H1 (cell line): ENCODE data around the gene ZACN. TPM values are rescaled to one million over a fixed set of nuclear protein-coding genes. Genes with fewer than 3 reads are reported as not detected.

ENCODE experiments used
- CTCF ChIA-PET: fragments of 300-600 bp; sonication (Branson Sonifier 250); formaldehyde crosslinking; loops from one replicate; lab custom pipeline; 2021; ENCODE audit not compliant: partially characterized antibody; lab: Charles Lee
- POLR2A ChIA-PET: fragments of 300-600 bp; sonication (Branson Sonifier 250); formaldehyde crosslinking; loops from one replicate; lab custom pipeline; 2021; ENCODE audit warnings: inconsistent platforms; ENCODE audit not compliant: partially characterized antibody; lab: Charles Lee
- DNase-seq, 2 experiments: peaks; one replicate each; pipeline versions ENCODE4 v3.0.0 to v3.0.0-alpha.2; 2010 to 2022; ENCODE audit warnings: low spot score in 2 of 2, low read depth in 1 of 2, mixed read lengths in 1 of 2
- FAIRE-seq: peaks from 2 replicates; lab custom pipeline; 2011; peaks lifted over from hg19 to GRCh38; lab: Jason Lieb, UNC
- H2AFZ ChIP-seq: 2 replicates; pipeline ENCODE4 v1.8.1; 2012; ENCODE audit warnings: low read length, inconsistent platforms
- H2AK5ac ChIP-seq: 2 replicates; pipeline ENCODE4 v1.6.1; 2013; ENCODE audit warnings: low read depth, low read length
- H2BK120ac ChIP-seq: replicated peaks from 2 replicates; pipeline ENCODE3; 2013; ENCODE audit warnings: low read depth, low read length, inconsistent platforms
- H2BK12ac ChIP-seq: 2 replicates; pipeline ENCODE4 v1.6.1; 2013; ENCODE audit warnings: low read depth, low read length
- H2BK15ac ChIP-seq: 2 replicates; pipeline ENCODE4 v1.6.1; 2013; ENCODE audit warnings: low read length
- H2BK20ac ChIP-seq: 2 replicates; pipeline ENCODE4 v1.6.1; 2013; ENCODE audit warnings: low read length
- H2BK5ac ChIP-seq: 2 replicates; pipeline ENCODE4 v1.6.1; 2013; ENCODE audit warnings: low read depth, low read length
- H3K14ac ChIP-seq: 2 replicates; pipeline ENCODE4 v1.6.1; 2013; ENCODE audit warnings: inconsistent platforms; ENCODE audit not compliant: insufficient read length
- H3K18ac ChIP-seq: 2 replicates; pipeline ENCODE4 v1.6.1; 2013; ENCODE audit warnings: low read length; ENCODE audit errors: extremely low read depth
- H3K23ac ChIP-seq: 2 replicates; pipeline ENCODE4 v1.6.1; 2013; ENCODE audit warnings: inconsistent platforms; ENCODE audit not compliant: insufficient read length
- H3K23me2 ChIP-seq: 2 replicates; pipeline ENCODE4 v1.6.1; 2013; ENCODE audit warnings: low read depth, low read length
- H3K27ac ChIP-seq: 2 replicates; pipeline ENCODE4 v1.6.1; 2011; ENCODE audit warnings: low read depth, low read length, inconsistent platforms
- H3K27me3 ChIP-seq, 4 experiments: replicated peaks in 1 of 4; 1 replicate in 1 of 4; 2 replicates in 3 of 4; pipeline versions ENCODE4 v1.6.1 to v1.8.1; 2011 to 2013; ENCODE audit warnings: low read length in 3 of 4, mild to moderate bottlenecking in 3 of 4, inconsistent platforms in 2 of 4, mixed read lengths in 2 of 4, moderate library complexity in 1 of 4; ENCODE audit not compliant: control insufficient read depth in 3 of 4, insufficient read depth in 3 of 4; ENCODE audit errors: extremely low read depth in 1 of 4
- H3K36me3 ChIP-seq, 4 experiments: 2 replicates each; pipeline versions ENCODE4 v1.6.1 to v1.8.1; 2011 to 2013; ENCODE audit warnings: mild to moderate bottlenecking in 4 of 4, low read length in 3 of 4, moderate library complexity in 2 of 4, control low read depth in 1 of 4, inconsistent platforms in 1 of 4; ENCODE audit not compliant: insufficient read depth in 4 of 4, control insufficient read depth in 2 of 4
- H3K4ac ChIP-seq: replicated peaks from 2 replicates; pipeline ENCODE3; 2013; ENCODE audit warnings: low read length, low read depth, mixed read lengths, inconsistent platforms; ENCODE audit not compliant: insufficient read length
- H3K4me1 ChIP-seq, 4 experiments: replicated peaks in 1 of 4; 1 replicate in 1 of 4; 2 replicates in 3 of 4; pipeline versions ENCODE4 v1.6.1 to v1.8.1; 2011 to 2013; ENCODE audit warnings: low read length in 3 of 4, inconsistent platforms in 2 of 4, mixed read lengths in 1 of 4; ENCODE audit not compliant: insufficient read depth in 4 of 4, control insufficient read depth in 3 of 4
- H3K4me2 ChIP-seq, 2 experiments: 2 replicates each; pipeline versions ENCODE4 v1.6.1 to v1.8.1; 2011 to 2013; ENCODE audit warnings: low read depth in 2 of 2, low read length in 2 of 2, control low read depth in 1 of 2, inconsistent platforms in 1 of 2, mild to moderate bottlenecking in 1 of 2; ENCODE audit not compliant: insufficient read depth in 1 of 2
- H3K4me3 ChIP-seq, 4 experiments: fragments of 200-600, 300-600 bp in 1 of 4; sonication (generic), shearing (Covaris generic), sonication (Bioruptor Twin) in 1 of 4; 2 replicates each; pipeline versions ENCODE4 v1.5.1 to v1.8.1; 2011 to 2016; ENCODE audit warnings: low read length in 4 of 4, low read depth in 3 of 4, control low read depth in 2 of 4, inconsistent platforms in 2 of 4, mild to moderate bottlenecking in 2 of 4, mixed read lengths in 1 of 4, moderate library complexity in 1 of 4; ENCODE audit not compliant: insufficient read depth in 2 of 4; ENCODE audit errors: extremely low read depth in 1 of 4
- H3K56ac ChIP-seq: replicated peaks from 2 replicates; pipeline ENCODE3; 2013; ENCODE audit warnings: low read depth, mild to moderate bottlenecking, mixed read lengths, low read length, inconsistent platforms; ENCODE audit not compliant: insufficient read length
- H3K79me1 ChIP-seq: 2 replicates; pipeline ENCODE4 v1.6.1; 2013; ENCODE audit warnings: low read depth, low read length, control low read depth
- H3K79me2 ChIP-seq, 2 experiments: 2 replicates each; pipeline versions ENCODE4 v1.6.1 to v1.8.1; 2012 to 2013; ENCODE audit warnings: low read length in 2 of 2, mild to moderate bottlenecking in 2 of 2, inconsistent platforms in 1 of 2; ENCODE audit not compliant: insufficient read depth in 2 of 2, control insufficient read depth in 1 of 2
- H3K9ac ChIP-seq, 4 experiments: replicated peaks in 1 of 4; 1 replicate in 1 of 4; 2 replicates in 3 of 4; pipeline versions ENCODE4 v1.6.1 to v1.8.1; 2011 to 2013; ENCODE audit warnings: low read depth in 3 of 4, low read length in 3 of 4, control low read depth in 2 of 4, mild to moderate bottlenecking in 2 of 4, moderate library complexity in 2 of 4, inconsistent platforms in 1 of 4; ENCODE audit errors: extremely low read depth in 1 of 4
- H3K9me3 ChIP-seq, 2 experiments: 2 replicates each; pipeline versions ENCODE4 v1.6.1 to v1.8.1; 2012 to 2013; ENCODE audit warnings: mild to moderate bottlenecking in 2 of 2, moderate library complexity in 2 of 2, control low read depth in 1 of 2, inconsistent platforms in 1 of 2, low read depth in 1 of 2, low read length in 1 of 2, mixed read lengths in 1 of 2; ENCODE audit not compliant: insufficient read depth in 2 of 2
- H4K20me1 ChIP-seq, 2 experiments: replicated peaks in 1 of 2; 2 replicates each; pipeline versions ENCODE3 to v1.8.1; 2011 to 2013; ENCODE audit warnings: inconsistent platforms in 2 of 2, low read length in 2 of 2, mild to moderate bottlenecking in 1 of 2; ENCODE audit not compliant: insufficient read depth in 2 of 2, control insufficient read depth in 1 of 2
- H4K5ac ChIP-seq: 2 replicates; pipeline ENCODE4 v1.6.1; 2013; ENCODE audit warnings: low read length, low read depth, mixed read lengths, inconsistent platforms; ENCODE audit not compliant: insufficient read length
- H4K8ac ChIP-seq: 2 replicates; pipeline ENCODE4 v1.8.0; 2013; ENCODE audit warnings: mild to moderate bottlenecking, moderate library complexity, low read length, inconsistent platforms; ENCODE audit not compliant: insufficient read depth; ENCODE audit errors: extremely low read depth
- H4K91ac ChIP-seq: replicated peaks from 2 replicates; pipeline ENCODE3; 2013; ENCODE audit warnings: low read length, mixed read lengths, inconsistent platforms; ENCODE audit not compliant: insufficient read length
- CBX5 ChIP-seq: fragments of 300-800, 300-1000 bp; sonication (generic); IDR thresholded peaks from 2 replicates; pipeline ENCODE4 v1.7.1; 2016; ENCODE audit warnings: antibody characterized with exemption, low read length, low read depth
- EZH2 ChIP-seq: fragments of 200-600 bp; sonication (generic); IDR thresholded peaks from 2 replicates; pipeline ENCODE4 v1.7.1; 2012; ENCODE audit warnings: low read depth, mild to moderate bottlenecking, moderate library complexity, low read length, inconsistent platforms; ENCODE audit not compliant: severe bottlenecking
- KDM4A ChIP-seq: IDR thresholded peaks from one replicate; pipeline ENCODE4 v1.7.1; 2012; ENCODE audit warnings: low read depth, mild to moderate bottlenecking, moderate library complexity, low read length, inconsistent platforms; ENCODE audit not compliant: severe bottlenecking
- RNF2 ChIP-seq: fragments of 200-900, 300-1000 bp; sonication (generic); IDR thresholded peaks from 2 replicates; pipeline ENCODE4 v1.7.1; 2016; ENCODE audit warnings: borderline replicate concordance, low read depth, mild to moderate bottlenecking, antibody characterized with exemption, low read length; ENCODE audit not compliant: poor library complexity, severe bottlenecking; ENCODE audit errors: missing control alignments
- SP2 ChIP-seq: IDR thresholded peaks from 2 replicates; pipeline ENCODE4 v1.6.1; 2012; ENCODE audit warnings: mild to moderate bottlenecking, low read length, inconsistent platforms
- SUZ12 ChIP-seq: fragments of 200-600 bp; sonication (generic); IDR thresholded peaks from 2 replicates; pipeline ENCODE4 v1.6.1; 2012; ENCODE audit warnings: mild to moderate bottlenecking, inconsistent platforms, low read length, moderate library complexity, mixed read lengths
- TAF1 ChIP-seq: IDR thresholded peaks from 2 replicates; pipeline ENCODE4 v1.6.1; 2011; ENCODE audit warnings: mild to moderate bottlenecking, low read depth, low read length
- TEAD4 ChIP-seq: IDR thresholded peaks from 2 replicates; pipeline ENCODE4 v1.6.1; 2012; ENCODE audit warnings: low read depth, low read length, inconsistent platforms, mixed read lengths
- WGBS, 2 experiments: shearing (Covaris generic) in 1 of 2; methylation state at CpG; one replicate each; pipeline versions ENCODE4 v1.1.6 to v1.1.7; 2013 to 2015; ENCODE audit warnings: low lambda C conversion rate in 2 of 2, mixed read lengths in 2 of 2, inconsistent platforms in 1 of 2, low coverage in 1 of 2, missing lambda C conversion rate in 1 of 2; ENCODE audit not compliant: insufficient replicate concordance in 2 of 2, insufficient coverage in 1 of 2, insufficient read length in 1 of 2; ENCODE audit errors: extremely low coverage in 1 of 2, missing lambda C conversion rate in 1 of 2; 5-methylcytosine and 5-hydroxymethylcytosine counted together
- polyA plus RNA-seq, 7 experiments: library from polyadenylated mRNA; depleted of rRNA in 3 of 7; stranded (reverse) in 5 of 7; unstranded in 2 of 7; fragments of >200 nt in 5 of 7; fragments of 200-250 nt in 2 of 7; gene quantifications; 1 replicate in 5 of 7; 2 replicates in 1 of 7; 4 replicates in 1 of 7; pipeline versions ENCODE4 v1.2.1 to v1.2.3, GENCODE V29; 2011 to 2013; ENCODE audit warnings: missing spikeins in 2 of 7, mixed read lengths in 2 of 7
- total RNA-seq: library from RNA; stranded (reverse); fragmentation: NEBNext Ultra II Directional; extraction: Animal tissue kit (Norgen Biotek cat#: 25700); gene quantifications from 2 replicates; pipeline ENCODE4 v1.2.1, GENCODE V29; 2021
- TF ChIP-seq, protein P1 (sequence below): IDR thresholded peaks from 2 replicates; pipeline ENCODE4 v1.6.1; 2012; ENCODE audit warnings: inconsistent platforms

The ZACN gene
- total and polyA plus RNA-seq, 2 of the 8 experiments (the other 6 are each of a cell fraction or from before 2014, with no cell fraction given), result 0.26 TPM; not detected in 1

- H3K18ac ChIP-seq, result peak overlapping the region; percentile 53; the same call in 1 of the 2 replicates
- H2BK120ac ChIP-seq, result no peak overlapping the region
- H3K14ac ChIP-seq, result no peak overlapping the region
- H4K8ac ChIP-seq, result no peak overlapping the region; the same call in 1 of the 2 replicates
- no peaks in the 10 kb centered on the region; the same call in 1 of the 2 replicates for H3K79me1 ChIP-seq
- H2BK20ac ChIP-seq, result no peak overlapping the region; the same call in 1 of the 2 replicates
- peaks cover under 1 to 2% of the 10 kb centered on the region in 2 experiments; a peak in 3 of 4 replicates for H3K79me2 ChIP-seq
- no peak overlapping the region; the same call in 1 of the 2 replicates for H2BK15ac ChIP-seq
- no peaks in the 10 kb centered on the region; a peak in 1 of 8 replicates for H3K36me3 ChIP-seq
- H4K5ac ChIP-seq, result no peak overlapping the region
- H3K4me3 ChIP-seq, result peak overlapping the region; percentile 2 to 60 (median 19); a peak in 7 of 8 replicates
- H3K9ac ChIP-seq, result peak overlapping the region in 1 of 4 experiments; percentile 13; a peak in 2 of 7 replicates
- no peak overlapping the region for H3K4ac ChIP-seq
- 12% methylated on average over 82 of the region's 82 CpGs; no CpG with 5 or more reads in 1 of the 2 experiments for WGBS, 2 experiments
- no peak overlapping the region for H3K27ac ChIP-seq
- H3K56ac ChIP-seq, result no peak overlapping the region
- H3K23ac ChIP-seq, result no peak overlapping the region
- no peak for FAIRE-seq
- no peaks in the 10 kb centered on the region for H3K9me3 ChIP-seq
- peak in 1 of 2 experiments; percentile 78 for DNase-seq
- H3K27me3 ChIP-seq, result peaks cover 54 to 72% (median 68%) of the 10 kb centered on the region in 4 experiments
- no peak overlapping the region for H2AK5ac ChIP-seq
- CTCF ChIA-PET, result interaction anchor here (0.7 to 7.6 kb wide), 7 partner anchors 11 to 203 kb away, joined by 3 to 36 read pairs (median 4); no protein-coding TSS in a partner anchor
- H4K20me1 ChIP-seq, result peaks cover 0 to 15% of the 10 kb centered on the region in 2 experiments
- no peak overlapping the region for H2AFZ ChIP-seq
- H3K23me2 ChIP-seq, result peaks cover 26% of the 10 kb centered on the region
- H4K91ac ChIP-seq, result no peak overlapping the region
- peak overlapping the region; percentile 77 to 79 for H3K4me2 ChIP-seq
- no peak overlapping the region; the same call in 1 of the 2 replicates for H2BK5ac ChIP-seq
- peaks cover 0 to 48% (median 41%) of the 10 kb centered on the region in 4 experiments; a peak in 6 of 7 replicates for H3K4me1 ChIP-seq
- H2BK12ac ChIP-seq, result peak overlapping the region; percentile 46; the same call in 1 of the 2 replicates
- POLR2A ChIA-PET, result interaction anchor here (0.7 to 4.0 kb wide), 8 partner anchors 9 to 162 kb away, joined by 3 to 28 read pairs (median 4); no protein-coding TSS in a partner anchor
- TF ChIP-seq CBX5, result no peak
- peak; percentile 98; the same call in 1 of the 2 replicates for TF ChIP-seq SUZ12
- TF ChIP-seq RNF2, result peak; percentile 70
- no peak for TF ChIP-seq SP2
- TF ChIP-seq KDM4A, result peak; percentile 51
- TF ChIP-seq, protein P1, sequence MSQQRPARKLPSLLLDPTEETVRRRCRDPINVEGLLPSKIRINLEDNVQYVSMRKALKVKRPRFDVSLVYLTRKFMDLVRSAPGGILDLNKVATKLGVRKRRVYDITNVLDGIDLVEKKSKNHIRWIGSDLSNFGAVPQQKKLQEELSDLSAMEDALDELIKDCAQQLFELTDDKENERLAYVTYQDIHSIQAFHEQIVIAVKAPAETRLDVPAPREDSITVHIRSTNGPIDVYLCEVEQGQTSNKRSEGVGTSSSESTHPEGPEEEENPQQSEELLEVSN, result peak; percentile 43; the same call in 1 of the 2 replicates
- TF ChIP-seq TAF1, result no peak
- peak; percentile 46; the same call in 1 of the 2 replicates for TF ChIP-seq TEAD4
- peak; percentile 86 for TF ChIP-seq EZH2
Measured at GRCh38 chr17:76076765-76077583, 2.0 kb upstream of the ZACN start.
